GM12872 (cell line): Measurements from ENCODE around the gene KLHL14.

Experiments
- CTCF ChIP-seq: IDR thresholded peaks from 3 replicates; pipeline ENCODE4 v1.5.1; 2011; ENCODE audit warnings: low read depth, mild to moderate bottlenecking, low read length, moderate library complexity; ENCODE audit not compliant: insufficient read depth

The KLHL14 gene

GRCh38 chr18:32759611-32760167 lies 13.1 kb downstream of the KLHL14 start:
- TF ChIP-seq CTCF: no peak

- TF ChIP-seq CTCF: no peak
These were observed 18.1 kb downstream of the KLHL14 start for GRCh38 chr18:32754508-32755263.

GRCh38 chr18:32753656-32754260 lies 19.1 kb downstream of the KLHL14 start:
- TF ChIP-seq CTCF: no peak

GRCh38 chr18:32750328-32750727 lies 22.5 kb downstream of the KLHL14 start:
- TF ChIP-seq CTCF: no peak

GRCh38 chr18:32749809-32750208 lies 23.0 kb downstream of the KLHL14 start:
- no peak for TF ChIP-seq CTCF

- no peak for TF ChIP-seq CTCF
These were observed 30.2 kb downstream of the KLHL14 start for GRCh38 chr18:32742579-32742978.

- TF ChIP-seq CTCF: no peak
These were observed 37.0 kb downstream of the KLHL14 start for GRCh38 chr18:32735781-32736180.
